Neural cell (in vitro differentiated cells): Measurements from ENCODE around the gene DONSON. TPM values are rescaled to one million over a fixed set of nuclear protein-coding genes. Genes with fewer than 3 reads are reported as not detected.

Experiments used
- H2AFZ ChIP-seq: fragments of 200-600, 300-800 bp; sonication (generic), shearing (Covaris generic); 2 replicates; pipeline ENCODE4 v1.6.0; 2014; ENCODE audit warnings: low read depth, mild to moderate bottlenecking, antibody characterized with exemption, low read length, moderate library complexity
- H3F3A ChIP-seq: fragments of 200-600 bp; shearing (Covaris generic); 2 replicates; pipeline ENCODE4 v1.6.1; 2016; ENCODE audit warnings: mild to moderate bottlenecking, moderate library complexity, mixed read lengths, antibody characterized with exemption, low read length; ENCODE audit not compliant: insufficient read depth, poor library complexity, severe bottlenecking
- H3K27ac ChIP-seq: fragments of 200-600, 300-800 bp; sonication (generic), shearing (Covaris generic); 2 replicates; pipeline ENCODE4 v1.5.1; 2014; ENCODE audit warnings: mild to moderate bottlenecking, low read length, moderate library complexity
- H3K27me3 ChIP-seq: fragments of 300-800, 200-600 bp; sonication (generic), shearing (Covaris generic); 2 replicates; pipeline ENCODE4 v1.6.0; 2014; ENCODE audit warnings: mild to moderate bottlenecking, low read depth, low read length, moderate library complexity; ENCODE audit not compliant: insufficient read depth
- H3K36me3 ChIP-seq: fragments of 300-800, 200-600 bp; sonication (generic), shearing (Covaris generic); 2 replicates; pipeline ENCODE4 v1.5.1; 2014; ENCODE audit warnings: mild to moderate bottlenecking, antibody characterized with exemption, low read length, moderate library complexity; ENCODE audit not compliant: insufficient read depth
- H3K4me2 ChIP-seq: fragments of 300-800, 200-600 bp; sonication (generic), shearing (Covaris generic); 2 replicates; pipeline ENCODE4 v1.6.0; 2014; ENCODE audit warnings: mild to moderate bottlenecking, low read length
- H3K4me3 ChIP-seq: fragments of 300-800, 200-600 bp; sonication (generic), shearing (Covaris generic); 2 replicates; pipeline ENCODE4 v1.5.1; 2014; ENCODE audit warnings: mild to moderate bottlenecking, low read length, moderate library complexity
- H3K79me2 ChIP-seq: fragments of 200-600 bp; shearing (Covaris generic); replicated peaks from 2 replicates; pipeline ENCODE4 v1.6.0; 2014; ENCODE audit warnings: mild to moderate bottlenecking, low read length, moderate library complexity; ENCODE audit not compliant: insufficient read depth
- H3K9ac ChIP-seq: fragments of 300-800, 200-600 bp; sonication (generic), shearing (Covaris generic); 2 replicates; pipeline ENCODE4 v1.6.1; 2016; ENCODE audit warnings: mild to moderate bottlenecking, low read length, mixed read lengths
- H3K9me2 ChIP-seq: fragments of 200-600 bp; shearing (Covaris generic); 2 replicates; pipeline ENCODE4 v1.6.1; 2016; ENCODE audit warnings: mild to moderate bottlenecking, low read length, mixed read lengths; ENCODE audit not compliant: insufficient read depth
- H3K9me3 ChIP-seq: fragments of 200-600, 300-800 bp; sonication (generic), shearing (Covaris generic); 2 replicates; pipeline ENCODE4 v1.6.1; 2016; ENCODE audit warnings: mild to moderate bottlenecking, mixed run types, low read length, moderate library complexity, mixed read lengths
- H4K20me1 ChIP-seq: fragments of 200-600 bp; shearing (Covaris generic); 2 replicates; pipeline ENCODE4 v1.6.1; 2016; ENCODE audit warnings: mild to moderate bottlenecking, mixed run types; ENCODE audit not compliant: insufficient read depth
- EP300 ChIP-seq: fragments of 450-650 bp; conservative IDR thresholded peaks from 2 replicates; pipeline ENCODE4 v1.6.1; 2014; ENCODE audit warnings: antibody characterized with exemption, mild to moderate bottlenecking, moderate library complexity; ENCODE audit not compliant: poor library complexity, severe bottlenecking
- EZH2 ChIP-seq: fragments of 200-600, 300-800 bp; shearing (Covaris generic), sonication (generic); IDR thresholded peaks from 2 replicates; pipeline ENCODE4 v1.6.1; 2014; ENCODE audit warnings: antibody characterized with exemption, low read length, borderline replicate concordance, mild to moderate bottlenecking; ENCODE audit not compliant: insufficient read depth, poor library complexity, severe bottlenecking
- MXI1 ChIP-seq: fragments of 450-650 bp; conservative IDR thresholded peaks from 2 replicates; pipeline ENCODE4 v1.6.1; 2014; ENCODE audit warnings: antibody characterized with exemption, mild to moderate bottlenecking; ENCODE audit not compliant: poor library complexity, severe bottlenecking
- POLR2AphosphoS5 ChIP-seq: IDR thresholded peaks from 2 replicates; pipeline ENCODE4 v1.6.1; 2012
- RAD21 ChIP-seq: fragments of 450-650 bp; conservative IDR thresholded peaks from 2 replicates; pipeline ENCODE4 v1.6.1; 2014; ENCODE audit warnings: antibody characterized with exemption, mild to moderate bottlenecking, moderate library complexity
- REST ChIP-seq: IDR thresholded peaks from 2 replicates; pipeline ENCODE4 v1.6.1; 2012; ENCODE audit warnings: borderline replicate concordance
- SMC3 ChIP-seq: fragments of 450-650 bp; conservative IDR thresholded peaks from 2 replicates; pipeline ENCODE4 v1.6.1; 2014; ENCODE audit warnings: antibody characterized with exemption, mild to moderate bottlenecking, moderate library complexity; ENCODE audit not compliant: poor library complexity
- TAF1 ChIP-seq: IDR thresholded peaks from 2 replicates; pipeline ENCODE4 v1.6.1; 2012; ENCODE audit warnings: low read depth
- polyA plus RNA-seq: library from polyadenylated mRNA; depleted of rRNA; stranded (reverse); fragments of >200 nt; gene quantifications from 2 replicates; pipeline ENCODE4 v1.2.3, GENCODE V29; 2014
- TF ChIP-seq, protein P1 (sequence below): fragments of 450-650 bp; IDR thresholded peaks from 2 replicates; pipeline ENCODE4 v1.5.1; 2014; ENCODE audit warnings: antibody characterized with exemption, mild to moderate bottlenecking, moderate library complexity; ENCODE audit not compliant: poor library complexity, severe bottlenecking

Gene DONSON
- polyA plus RNA-seq, 1 donor from 2014 or later, result 46.2 TPM

DNA sequence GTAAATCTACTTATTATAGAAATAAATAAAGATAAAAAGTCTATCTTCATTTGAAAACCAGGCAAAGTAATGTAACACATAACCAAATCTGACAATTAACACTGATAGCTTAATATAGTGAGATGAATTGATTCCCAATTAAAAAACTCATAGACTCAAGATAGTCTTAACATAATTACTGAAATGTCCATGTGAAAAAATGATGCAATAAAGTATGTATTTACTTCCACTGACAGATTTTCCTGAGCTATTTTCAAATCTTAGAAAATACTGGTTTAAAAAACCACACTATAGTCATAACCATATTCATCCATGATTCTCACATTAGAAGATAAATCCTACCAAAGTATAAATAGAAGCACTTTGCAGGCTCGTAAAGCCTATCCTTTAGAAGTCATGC, 9.6 kb upstream of the DONSON start:
- H3K4me2 ChIP-seq, result no peak overlapping the region
- H2AFZ ChIP-seq, result no peak overlapping the region
- no peak overlapping the region for H3K4me3 ChIP-seq

DNA sequence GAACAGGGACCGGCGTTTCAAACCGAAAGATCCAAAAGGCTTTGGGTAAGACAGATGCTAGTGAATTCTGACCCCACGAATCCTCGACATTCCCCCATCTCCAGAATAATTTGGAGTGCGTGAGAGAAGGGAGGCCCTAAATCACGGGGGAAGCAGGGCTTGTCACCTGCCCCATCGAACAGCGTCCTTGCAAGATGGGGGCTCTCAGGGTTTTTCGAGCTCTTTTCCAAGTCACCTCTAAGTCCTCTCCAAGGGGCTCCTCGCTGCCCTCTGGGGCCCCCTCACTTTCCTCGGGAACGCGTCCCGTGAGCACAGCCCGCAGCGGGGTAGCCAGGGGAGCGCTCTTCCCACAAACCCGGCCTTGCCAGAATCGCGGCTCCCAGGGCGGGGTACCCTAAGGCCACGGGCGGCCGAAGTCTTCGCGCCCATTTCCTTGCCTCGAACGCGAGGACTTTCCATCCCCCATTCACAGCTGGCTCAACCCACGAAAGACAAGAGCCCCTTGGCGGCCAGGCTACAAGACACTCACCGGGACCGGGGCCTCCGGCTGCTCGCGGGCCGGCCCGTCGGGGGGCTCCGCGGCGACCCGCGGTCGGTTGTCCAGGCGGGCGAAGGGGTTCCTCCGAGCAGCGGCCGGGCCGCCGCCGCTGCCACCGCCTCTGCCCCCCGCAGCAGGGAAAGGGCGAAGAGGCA, 546 bp downstream of the DONSON start:
- no peaks in the 10 kb centered on the region for H4K20me1 ChIP-seq
- no peaks in the 10 kb centered on the region for H3K9me3 ChIP-seq
- H3F3A ChIP-seq, result peaks cover 9% of the 10 kb centered on the region
- no peak for TF ChIP-seq MXI1
- no peak for TF ChIP-seq EP300
- peak; percentile 6 for TF ChIP-seq POLR2AphosphoS5
- no peak for TF ChIP-seq SMC3
- no peak for TF ChIP-seq TAF1
- H3K9me2 ChIP-seq, result no peaks in the 10 kb centered on the region
- H3K79me2 ChIP-seq, result peaks cover 9% of the 10 kb centered on the region
- peak overlapping the region; percentile 37 for H3K27ac ChIP-seq
- no peaks in the 10 kb centered on the region for H3K36me3 ChIP-seq
- H3K27me3 ChIP-seq, result no peaks in the 10 kb centered on the region
- H3K4me2 ChIP-seq, result peak overlapping the region; percentile 68
- H3K9ac ChIP-seq, result peak overlapping the region; percentile 73
- peak overlapping the region; percentile 88 for H3K4me3 ChIP-seq
- H2AFZ ChIP-seq, result no peak overlapping the region

More for the DNA sequence above, 9.6 kb upstream of the DONSON start:
- H3K27me3 ChIP-seq, result no peaks in the 10 kb centered on the region
- H3F3A ChIP-seq, result no peaks in the 10 kb centered on the region
- H3K36me3 ChIP-seq, result peaks cover 17% of the 10 kb centered on the region
- no peak overlapping the region for H3K9ac ChIP-seq
- no peaks in the 10 kb centered on the region for H3K9me2 ChIP-seq
- no peaks in the 10 kb centered on the region for H3K9me3 ChIP-seq
- no peak overlapping the region for H3K27ac ChIP-seq
- TF ChIP-seq EZH2, result no peak
- TF ChIP-seq EP300, result no peak
- no peak for TF ChIP-seq SMC3
- TF ChIP-seq RAD21, result no peak
- no peak for TF ChIP-seq REST
- no peak for TF ChIP-seq MXI1
- TF ChIP-seq POLR2AphosphoS5, result no peak
- no peak for TF ChIP-seq TAF1
- TF ChIP-seq, protein P1, sequence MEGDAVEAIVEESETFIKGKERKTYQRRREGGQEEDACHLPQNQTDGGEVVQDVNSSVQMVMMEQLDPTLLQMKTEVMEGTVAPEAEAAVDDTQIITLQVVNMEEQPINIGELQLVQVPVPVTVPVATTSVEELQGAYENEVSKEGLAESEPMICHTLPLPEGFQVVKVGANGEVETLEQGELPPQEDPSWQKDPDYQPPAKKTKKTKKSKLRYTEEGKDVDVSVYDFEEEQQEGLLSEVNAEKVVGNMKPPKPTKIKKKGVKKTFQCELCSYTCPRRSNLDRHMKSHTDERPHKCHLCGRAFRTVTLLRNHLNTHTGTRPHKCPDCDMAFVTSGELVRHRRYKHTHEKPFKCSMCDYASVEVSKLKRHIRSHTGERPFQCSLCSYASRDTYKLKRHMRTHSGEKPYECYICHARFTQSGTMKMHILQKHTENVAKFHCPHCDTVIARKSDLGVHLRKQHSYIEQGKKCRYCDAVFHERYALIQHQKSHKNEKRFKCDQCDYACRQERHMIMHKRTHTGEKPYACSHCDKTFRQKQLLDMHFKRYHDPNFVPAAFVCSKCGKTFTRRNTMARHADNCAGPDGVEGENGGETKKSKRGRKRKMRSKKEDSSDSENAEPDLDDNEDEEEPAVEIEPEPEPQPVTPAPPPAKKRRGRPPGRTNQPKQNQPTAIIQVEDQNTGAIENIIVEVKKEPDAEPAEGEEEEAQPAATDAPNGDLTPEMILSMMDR, result no peak
- H4K20me1 ChIP-seq, result no peaks in the 10 kb centered on the region
- H3K79me2 ChIP-seq, result no peaks in the 10 kb centered on the region
